ENCODE measurements around the gene NFKBIE.

Gene NFKBIE

DNA sequence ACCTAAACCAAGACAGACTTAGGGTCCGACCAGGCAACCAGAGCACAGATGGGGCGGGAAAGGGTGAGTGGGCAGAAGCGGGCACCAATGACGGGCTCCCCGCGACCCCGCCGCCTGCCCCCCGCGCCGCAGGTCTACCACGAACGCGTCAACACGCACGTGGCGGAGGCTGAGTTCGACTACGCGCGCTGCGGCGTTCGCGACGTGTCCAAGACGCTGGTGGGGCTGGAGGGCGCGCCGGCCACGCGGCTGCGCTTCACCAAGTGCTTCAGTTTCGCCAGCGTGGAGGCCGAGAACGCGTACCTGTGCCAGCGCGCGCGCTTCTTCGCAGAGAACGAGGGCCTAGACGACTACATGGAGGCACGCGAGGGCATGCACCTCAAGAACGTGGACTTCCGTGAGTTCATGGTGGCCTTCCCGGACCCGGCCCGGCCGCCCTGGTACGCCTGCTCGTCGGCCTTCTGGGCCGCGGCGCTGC lies 10.0 kb upstream of the NFKBIE start:
- DNase-seq (ENCODE audit: low read depth, low spot score) = no peak
- no peak overlapping the region for H3K4me3 ChIP-seq (ENCODE audit: low read depth, low read length)
- in situ Hi-C loops (cut with HindIII; ENCODE audit: low sequenced_read_pairs) = no loop called here
- no peak for TF ChIP-seq CTCF (IDR thresholded peaks at IDR 0.05; ENCODE audit: low read depth, low read length)

- in situ Hi-C loops (cut with HindIII; ENCODE audit: low sequenced_read_pairs) = no loop called here
- no peak for TF ChIP-seq CTCF (IDR thresholded peaks at IDR 0.05; ENCODE audit: low read depth, low read length)
- DNase-seq (ENCODE audit: low read depth, low spot score) = no peak
- no peak overlapping the region for H3K4me3 ChIP-seq (ENCODE audit: low read depth, low read length)
Measured at GRCh38 chr6:44273617-44274016, 8.3 kb upstream of the NFKBIE start.

DNA sequence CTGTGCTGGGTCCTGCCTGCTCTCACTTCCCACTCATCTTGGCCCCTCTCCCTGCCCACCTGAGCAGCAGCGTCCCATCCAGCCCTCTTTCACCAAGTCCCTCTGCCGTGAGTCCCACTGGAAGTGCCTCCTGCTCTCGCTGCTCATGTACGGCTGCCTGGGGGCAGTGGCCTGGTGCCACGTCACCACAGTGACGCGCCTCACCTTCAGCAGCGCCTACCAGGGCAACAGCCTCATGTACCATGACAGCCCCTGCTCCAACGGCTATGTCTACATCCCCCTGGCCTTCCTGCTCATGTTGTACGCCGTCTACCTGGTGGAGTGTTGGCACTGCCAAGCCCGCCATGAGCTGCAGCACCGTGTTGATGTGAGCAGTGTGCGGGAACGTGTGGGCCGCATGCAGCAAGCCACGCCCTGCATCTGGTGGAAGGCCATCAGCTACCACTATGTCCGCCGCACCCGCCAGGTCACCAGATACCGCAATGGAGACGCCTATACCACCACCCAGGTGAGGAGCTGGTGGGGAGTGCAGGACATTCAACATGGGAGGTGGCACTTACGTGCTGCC lies 7.7 kb upstream of the NFKBIE start:
- no peak overlapping the region for H3K4me3 ChIP-seq (ENCODE audit: low read depth, low read length)
- no peak for TF ChIP-seq CTCF (IDR thresholded peaks at IDR 0.05; ENCODE audit: low read depth, low read length)
- DNase-seq (ENCODE audit: low read depth, low spot score) = no peak
- in situ Hi-C loops (cut with HindIII; ENCODE audit: low sequenced_read_pairs) = no loop called here

DNA sequence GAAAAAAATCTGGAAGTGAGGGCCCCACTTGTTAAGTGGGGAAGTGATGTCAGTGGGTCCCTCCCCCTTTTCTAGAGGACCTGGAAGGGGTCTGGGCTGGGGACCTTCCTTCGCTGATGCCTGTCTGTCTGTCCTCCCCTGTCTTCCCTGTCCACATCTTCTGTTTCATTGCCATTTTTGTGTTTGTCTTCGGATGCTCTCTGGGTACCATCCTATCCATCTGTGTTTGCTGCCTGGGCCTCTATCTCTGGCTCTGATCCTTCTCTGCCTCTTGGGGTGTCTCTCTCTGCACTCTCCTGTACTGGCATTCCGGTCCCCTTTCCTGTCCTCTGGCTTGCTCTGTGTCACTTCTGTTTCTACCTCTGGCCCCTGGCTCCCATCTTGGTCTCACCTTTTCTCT lies 7.2 kb upstream of the NFKBIE start:
- no peak overlapping the region for H3K4me3 ChIP-seq (ENCODE audit: low read depth, low read length)
- no peak for DNase-seq (ENCODE audit: low read depth, low spot score)
- TF ChIP-seq CTCF (IDR thresholded peaks at IDR 0.05; ENCODE audit: low read depth, low read length) = no peak
- in situ Hi-C loops (cut with HindIII; ENCODE audit: low sequenced_read_pairs) = no loop called here

DNA sequence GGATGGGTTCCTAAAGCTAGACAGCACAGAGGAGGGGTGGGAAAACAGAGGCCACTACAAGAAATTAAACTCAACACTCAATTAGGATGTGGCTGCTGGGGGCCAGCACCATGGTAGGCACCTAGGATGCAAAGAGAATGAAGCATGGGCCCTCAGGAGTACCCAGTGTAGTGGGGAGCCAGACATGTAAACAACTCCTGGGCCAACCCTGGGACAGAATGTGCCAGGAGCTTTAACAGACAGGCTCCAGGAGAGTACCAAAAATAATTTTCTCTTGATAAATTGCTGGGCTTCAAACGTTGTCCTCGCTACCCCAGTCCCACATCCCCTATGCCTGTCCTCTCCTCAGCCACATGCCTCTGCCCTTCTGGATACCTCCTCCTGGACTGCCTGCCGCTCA lies 6.6 kb upstream of the NFKBIE start:
- no peak for TF ChIP-seq CTCF (IDR thresholded peaks at IDR 0.05; ENCODE audit: low read depth, low read length)
- no peak overlapping the region for H3K4me3 ChIP-seq (ENCODE audit: low read depth, low read length)
- in situ Hi-C loops (cut with HindIII; ENCODE audit: low sequenced_read_pairs) = no loop called here
- DNase-seq (ENCODE audit: low read depth, low spot score) = no peak

- TF ChIP-seq CTCF (IDR thresholded peaks at IDR 0.05; ENCODE audit: low read depth, low read length) = no peak
- in situ Hi-C loops (cut with HindIII; ENCODE audit: low sequenced_read_pairs) = no loop called here
- no peak for DNase-seq (ENCODE audit: low read depth, low spot score)
- H3K4me3 ChIP-seq (ENCODE audit: low read depth, low read length) = no peak overlapping the region
Measured at GRCh38 chr6:44271406-44271723, 6.0 kb upstream of the NFKBIE start.
